NCI-H524 (cell line): ENCODE data around the gene USP12.

Source experiments
- DNase-seq, 2 experiments: peaks; one replicate each; lab custom pipeline; 2025; lab: John Stamatoyannopoulos, UW

The USP12 gene

DNA sequence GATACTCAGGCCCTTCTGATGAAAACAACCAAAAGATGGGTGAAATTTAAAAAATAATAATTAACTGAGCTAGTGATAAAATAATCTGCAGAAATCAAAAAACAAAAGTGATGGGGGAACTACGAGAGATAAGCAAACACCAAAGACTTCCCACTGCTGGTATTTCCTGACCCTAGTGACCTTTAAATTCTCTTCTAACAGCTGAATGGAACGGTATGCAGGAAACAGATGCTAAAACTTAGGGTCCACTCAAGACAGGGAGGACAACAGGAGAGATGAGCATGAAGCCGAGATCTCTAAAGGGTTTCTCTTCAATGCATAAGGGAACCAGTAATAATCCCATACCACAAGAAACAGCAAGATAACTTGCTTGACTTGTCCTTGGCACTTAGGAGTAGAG is 50.8 kb downstream of the USP12 start:
- DNase-seq: no peak

DNA sequence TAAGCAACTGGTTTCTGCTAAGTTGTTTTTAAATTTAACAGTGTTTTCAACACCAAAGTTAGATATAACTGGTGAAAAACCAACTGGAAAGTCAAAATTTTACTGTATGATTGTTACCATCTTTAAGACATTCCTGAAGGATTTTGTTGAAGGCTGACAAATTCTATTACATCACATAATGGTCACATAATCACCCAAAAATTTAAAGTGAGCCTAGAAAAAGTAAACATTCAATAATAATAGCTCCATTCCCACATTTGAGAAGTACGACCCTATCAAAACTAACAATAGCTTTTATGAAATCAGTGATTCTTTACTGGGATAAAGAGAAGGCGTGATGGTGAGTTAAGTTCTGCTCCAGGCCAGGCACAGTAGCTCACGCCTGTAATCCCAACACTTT is 51.6 kb downstream of the USP12 start:
- DNase-seq: no peak

DNA sequence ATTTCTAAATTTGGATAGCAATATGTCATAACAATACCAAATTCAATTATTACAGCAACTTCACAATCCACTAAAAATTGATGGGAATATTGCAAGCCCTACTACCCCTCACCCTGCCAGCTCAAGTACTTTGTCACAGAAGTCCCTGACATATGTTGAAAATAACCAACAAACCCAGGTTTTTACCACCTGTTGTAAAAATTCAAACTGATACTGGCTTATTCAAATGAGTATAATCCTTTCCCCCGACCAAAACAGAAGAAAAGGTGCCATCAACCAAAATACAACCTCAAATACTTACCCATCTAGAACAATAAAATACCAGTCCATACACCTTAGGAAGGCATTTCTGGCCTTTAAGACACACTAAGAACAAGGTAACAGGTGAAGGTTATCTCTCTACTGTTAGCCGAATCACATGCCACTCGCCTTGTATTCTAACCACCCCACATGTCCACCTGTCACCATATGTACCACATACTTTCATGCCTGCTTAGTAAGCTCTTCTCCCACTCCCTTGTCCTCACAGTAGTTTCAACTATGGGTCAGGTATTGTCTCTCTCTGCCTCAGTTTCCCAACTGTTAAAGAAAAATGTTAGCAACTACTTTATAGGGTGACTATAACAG is 53.1 kb downstream of the USP12 start:
- peak; percentile 68 to 89 for DNase-seq

DNA sequence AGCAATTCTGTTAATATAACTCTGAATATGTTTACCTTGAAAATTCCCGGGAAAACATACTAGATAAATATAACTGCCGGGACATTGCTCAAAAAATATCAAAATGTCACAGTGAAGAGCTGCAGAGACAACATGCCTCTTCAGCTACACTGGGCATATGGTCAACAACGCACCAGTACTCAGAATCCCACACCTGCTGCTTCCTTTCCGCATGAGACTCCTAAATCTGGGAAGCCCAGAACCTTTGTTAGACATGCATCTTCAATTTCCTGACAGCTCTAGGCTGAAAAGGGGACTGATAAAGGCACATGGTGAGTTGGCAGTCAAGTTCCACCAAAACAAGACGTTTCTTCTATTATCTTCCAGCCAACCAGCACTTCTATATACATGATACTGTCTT is 53.7 kb downstream of the USP12 start:
- DNase-seq: peak; percentile 93 to 97

DNA sequence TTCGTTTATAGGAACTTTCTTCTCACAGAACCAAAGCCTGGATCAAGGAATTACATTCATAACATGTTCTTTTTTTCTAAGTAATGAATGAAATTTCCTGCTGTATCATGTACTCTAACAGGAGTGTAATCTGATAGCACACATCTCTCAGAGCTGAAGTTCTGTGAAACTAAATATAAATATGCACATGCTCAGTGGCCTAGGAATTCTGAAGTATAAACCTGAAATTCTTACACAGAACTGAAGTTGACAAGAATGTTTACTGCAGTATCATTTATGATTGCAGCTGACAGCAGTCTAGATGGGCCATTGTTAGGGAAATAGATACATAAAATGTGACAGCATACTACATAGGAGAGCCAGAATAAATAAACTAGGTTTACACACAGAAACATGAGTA is 54.5 kb downstream of the USP12 start:
- DNase-seq: peak in 1 of 2 experiments; percentile 47

DNA sequence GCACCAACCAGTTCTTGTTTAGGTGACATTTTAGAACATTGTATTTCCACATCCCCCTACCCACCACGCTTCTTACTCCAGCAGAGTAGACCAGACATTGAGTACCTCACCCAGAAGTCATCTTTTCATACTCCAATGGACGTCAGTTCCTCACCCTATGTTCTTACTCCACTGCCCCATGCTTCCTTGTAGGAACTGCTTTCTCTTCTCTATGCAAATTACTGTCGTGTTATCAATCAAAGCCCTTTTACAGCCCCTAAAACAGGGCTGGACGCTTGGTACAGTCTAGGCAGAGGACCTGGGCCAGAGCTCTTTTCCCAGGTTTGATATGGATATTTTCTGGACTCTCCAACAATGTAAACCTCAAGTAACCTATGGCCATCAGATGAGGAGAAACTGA is 58.2 kb downstream of the USP12 start:
- no peak for DNase-seq

DNA sequence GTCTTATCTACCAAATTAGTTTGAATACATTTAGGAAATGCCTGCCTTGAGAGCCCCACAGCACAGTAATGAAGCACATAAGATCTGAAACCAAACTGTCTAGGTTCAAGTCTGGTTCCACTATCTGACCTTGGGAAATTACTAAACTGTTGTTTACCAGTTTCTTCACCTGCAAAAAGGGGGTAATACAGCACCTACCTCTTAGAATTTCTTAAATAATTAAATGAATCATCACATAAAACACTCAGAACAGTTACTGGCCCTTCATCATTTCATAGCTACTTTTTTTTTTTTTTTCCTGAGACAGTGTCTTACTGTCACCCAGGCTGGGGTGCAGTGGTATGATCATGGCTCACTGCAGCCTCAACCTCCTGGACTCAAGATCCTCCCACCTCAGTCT is 59.6 kb downstream of the USP12 start:
- DNase-seq: no peak

DNA sequence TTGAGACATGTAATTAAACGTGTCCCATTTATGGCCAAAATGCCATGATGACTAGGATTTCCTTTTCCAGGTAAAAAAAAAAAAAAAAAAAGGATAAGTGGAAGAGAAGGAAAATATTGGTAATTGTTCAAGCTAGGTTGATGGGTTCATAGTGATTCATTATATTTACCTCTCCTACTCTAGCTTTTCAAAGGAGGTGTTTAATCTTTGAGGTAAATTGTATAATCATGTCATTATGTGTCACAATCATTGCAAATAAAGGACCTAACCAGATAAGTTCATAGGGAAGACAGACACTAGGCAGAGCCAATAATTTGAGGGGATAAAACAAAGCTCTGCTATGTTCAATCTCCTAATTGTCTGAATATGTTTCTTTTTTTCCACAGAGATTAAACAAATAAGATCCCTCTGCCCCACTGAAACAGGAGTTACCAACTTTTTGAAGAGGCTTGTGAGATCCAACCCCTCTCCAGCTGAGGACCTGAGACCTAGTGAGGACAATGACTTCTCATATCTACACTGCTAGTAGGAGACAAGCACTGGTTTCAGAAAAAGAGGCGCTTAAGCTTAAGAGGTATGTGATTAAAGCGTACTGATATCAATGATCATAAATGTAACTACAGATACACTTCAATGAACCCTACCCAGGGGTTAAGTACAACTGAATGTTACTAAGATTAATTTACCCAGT is 61.4 kb downstream of the USP12 start:
- DNase-seq: no peak

DNA sequence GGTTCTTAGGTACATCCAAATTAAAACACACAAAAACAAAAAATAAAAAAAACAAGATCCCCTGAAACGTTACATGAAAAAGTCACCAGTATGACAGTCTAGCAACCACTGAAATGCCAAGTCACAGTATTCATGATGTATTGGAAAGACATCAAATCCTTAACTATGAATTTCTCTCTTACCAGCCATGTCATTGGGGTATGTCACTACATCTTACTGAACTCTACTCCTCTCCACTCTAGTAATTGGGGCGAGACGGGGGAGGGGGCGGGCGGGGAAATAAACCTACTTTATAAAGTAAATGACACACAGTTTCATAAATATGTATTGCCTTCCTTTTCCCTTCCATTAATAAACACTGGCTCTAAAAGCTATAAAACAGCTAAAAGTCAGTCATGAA is 65.5 kb downstream of the USP12 start:
- DNase-seq: no peak

DNA sequence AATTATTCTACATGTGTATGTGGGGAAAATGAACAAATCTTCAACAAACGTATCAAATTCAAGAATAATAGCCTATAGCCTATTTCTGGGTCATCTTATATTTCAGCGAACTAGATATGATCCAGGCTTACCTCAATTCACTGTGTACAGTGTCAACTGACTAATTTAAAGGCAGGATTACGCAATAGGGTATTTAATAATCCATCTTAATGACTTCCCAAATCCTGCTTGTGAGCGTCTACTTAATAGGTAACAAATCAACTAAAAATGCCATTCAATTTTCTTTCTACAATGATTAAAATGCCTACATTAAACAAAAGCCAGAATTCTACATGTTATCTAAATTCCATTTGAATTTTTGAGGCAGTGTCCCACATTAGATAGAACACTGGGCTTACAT is 67.0 kb downstream of the USP12 start:
- DNase-seq: no peak

DNA sequence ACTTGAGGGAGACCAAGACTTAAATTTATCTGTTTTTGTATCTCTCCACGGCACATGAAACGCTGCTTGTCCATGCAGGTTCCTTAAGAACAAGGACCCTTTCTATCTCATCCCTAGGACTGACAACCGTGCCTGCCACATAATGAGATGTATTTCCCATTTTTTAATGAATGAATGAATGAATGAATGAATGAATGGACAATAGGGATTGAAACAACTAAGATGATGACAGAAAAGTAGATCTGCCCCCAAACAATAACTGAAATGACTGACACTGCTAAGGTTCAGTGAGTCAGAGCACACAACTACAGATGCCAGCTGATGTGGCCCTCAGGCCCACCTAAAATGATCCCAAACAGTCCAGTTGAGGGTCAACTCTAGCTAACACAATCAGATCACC is 69.8 kb downstream of the USP12 start:
- no peak for DNase-seq

DNA sequence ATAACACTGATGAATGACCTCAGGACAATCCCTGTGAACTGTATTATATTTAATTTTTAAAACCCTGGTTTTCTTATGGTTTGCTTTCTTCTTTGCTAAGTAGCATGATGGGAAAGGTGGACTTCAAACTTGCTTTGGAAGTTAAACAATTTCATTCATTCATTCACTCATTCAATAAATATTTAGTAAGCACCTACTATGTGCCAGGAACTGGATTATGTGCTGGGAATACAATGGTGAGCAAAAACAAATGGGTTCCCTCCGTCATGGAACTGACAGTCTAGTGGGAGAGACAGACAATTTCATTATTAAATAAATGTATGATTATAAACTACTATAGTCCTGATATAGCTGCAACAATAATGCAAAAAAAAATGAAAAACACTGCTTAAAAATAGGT is 70.3 kb downstream of the USP12 start:
- no peak for DNase-seq

DNA sequence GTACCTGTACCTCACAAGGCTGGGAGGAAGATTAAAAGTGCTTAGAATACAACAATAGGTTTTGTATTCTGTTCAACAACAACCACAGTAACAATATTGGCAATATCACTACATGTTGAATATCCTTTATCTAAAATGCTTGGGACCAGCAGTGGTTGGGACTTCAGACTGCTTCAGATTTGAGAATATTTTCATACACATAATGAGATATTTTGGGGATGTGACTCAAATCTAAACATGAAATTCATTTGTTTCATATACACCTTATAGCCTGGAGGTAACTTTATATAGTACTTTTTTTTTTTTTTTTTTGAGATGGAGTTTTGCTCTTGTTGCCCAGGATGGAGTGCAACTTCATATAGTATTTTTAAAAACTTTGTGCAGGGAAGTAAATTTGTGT is 73.9 kb downstream of the USP12 start:
- DNase-seq: no peak

DNA sequence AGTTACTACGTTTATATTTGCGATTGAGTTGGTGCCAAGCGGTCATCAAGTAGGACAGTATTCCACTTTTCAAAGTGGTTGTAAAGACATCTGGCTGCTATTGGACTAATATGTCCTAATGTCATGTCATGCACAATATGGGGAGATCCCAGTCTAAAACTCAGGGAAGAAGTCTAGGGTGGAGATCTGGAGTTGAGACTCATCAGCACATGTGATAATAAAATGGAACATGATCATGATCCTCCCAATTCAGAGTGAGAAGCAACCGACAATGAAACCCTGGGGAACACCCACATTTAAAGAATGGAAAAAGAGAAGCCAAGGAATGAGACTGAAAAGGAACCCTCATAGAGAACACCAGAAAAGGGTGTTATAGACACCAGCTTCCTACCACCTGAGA is 80.2 kb downstream of the USP12 start:
- no peak for DNase-seq

DNA sequence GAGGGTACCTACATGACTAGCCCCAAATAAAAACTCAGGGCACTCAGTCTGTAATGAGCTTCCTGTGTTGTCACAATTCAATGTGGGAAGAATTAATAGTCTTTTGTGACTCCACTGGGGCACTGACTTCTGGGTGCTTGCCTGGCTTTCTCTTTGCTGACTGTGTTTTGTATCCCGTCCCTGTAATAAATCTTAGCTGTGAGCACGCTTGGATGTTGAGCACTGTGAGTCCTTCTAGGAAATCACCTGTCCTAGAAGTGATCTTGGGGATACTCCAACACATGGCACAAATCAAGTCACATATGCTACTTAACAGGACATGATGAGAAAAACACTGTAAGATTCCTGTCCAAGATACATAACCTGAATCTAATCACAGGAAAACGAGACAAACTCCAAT is 83.0 kb downstream of the USP12 start:
- no peak for DNase-seq

DNA sequence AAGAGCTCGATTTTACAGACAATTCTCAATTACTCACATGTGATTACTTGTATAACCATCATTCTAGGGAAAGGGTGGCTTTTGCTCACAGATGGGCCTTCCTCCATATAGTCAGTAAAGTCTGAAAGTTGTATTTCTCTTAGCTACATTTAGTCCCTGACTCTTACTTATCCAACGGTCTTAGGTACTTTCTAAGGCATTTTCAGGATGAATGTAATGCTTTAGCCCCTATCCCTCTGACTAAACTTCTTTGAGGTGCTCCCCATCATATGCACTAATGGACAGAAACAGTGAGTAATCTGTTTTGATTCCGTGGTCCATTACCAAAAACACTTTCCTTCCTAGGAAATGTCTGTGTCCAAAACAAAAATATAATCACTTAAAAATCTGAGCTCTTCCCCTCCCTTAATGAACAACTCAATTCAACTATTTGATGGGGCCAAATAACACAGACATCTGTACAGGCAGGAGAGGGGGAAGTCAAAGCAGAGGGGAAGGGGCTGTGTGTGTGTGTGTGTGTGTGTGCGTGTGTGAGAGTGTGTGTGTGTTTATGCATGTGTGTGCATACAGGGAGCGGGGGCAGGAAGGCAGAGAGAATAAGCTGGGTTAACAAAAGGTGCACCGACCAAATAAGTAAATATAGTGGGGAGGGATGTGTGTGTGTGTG is 84.9 kb downstream of the USP12 start:
- no peak for DNase-seq

DNA sequence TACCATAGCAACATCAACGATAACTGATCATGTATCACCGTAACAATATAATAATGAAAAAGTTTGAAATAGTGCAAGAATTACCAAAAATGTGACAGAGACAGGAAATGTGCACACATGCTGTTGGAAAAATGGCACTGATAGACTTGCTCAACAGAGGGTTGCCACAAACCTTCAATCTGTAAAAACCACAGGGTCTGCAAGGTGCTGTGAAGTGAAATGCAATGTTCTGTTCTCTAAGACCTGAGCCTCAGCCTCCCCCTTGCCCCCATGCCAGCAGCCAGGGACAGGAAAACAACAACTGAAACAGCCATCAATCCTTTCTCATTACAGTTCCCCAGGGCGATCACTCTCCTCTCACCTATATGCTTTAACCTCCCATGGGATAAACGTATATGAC is 88.4 kb downstream of the USP12 start:
- DNase-seq: no peak

DNA sequence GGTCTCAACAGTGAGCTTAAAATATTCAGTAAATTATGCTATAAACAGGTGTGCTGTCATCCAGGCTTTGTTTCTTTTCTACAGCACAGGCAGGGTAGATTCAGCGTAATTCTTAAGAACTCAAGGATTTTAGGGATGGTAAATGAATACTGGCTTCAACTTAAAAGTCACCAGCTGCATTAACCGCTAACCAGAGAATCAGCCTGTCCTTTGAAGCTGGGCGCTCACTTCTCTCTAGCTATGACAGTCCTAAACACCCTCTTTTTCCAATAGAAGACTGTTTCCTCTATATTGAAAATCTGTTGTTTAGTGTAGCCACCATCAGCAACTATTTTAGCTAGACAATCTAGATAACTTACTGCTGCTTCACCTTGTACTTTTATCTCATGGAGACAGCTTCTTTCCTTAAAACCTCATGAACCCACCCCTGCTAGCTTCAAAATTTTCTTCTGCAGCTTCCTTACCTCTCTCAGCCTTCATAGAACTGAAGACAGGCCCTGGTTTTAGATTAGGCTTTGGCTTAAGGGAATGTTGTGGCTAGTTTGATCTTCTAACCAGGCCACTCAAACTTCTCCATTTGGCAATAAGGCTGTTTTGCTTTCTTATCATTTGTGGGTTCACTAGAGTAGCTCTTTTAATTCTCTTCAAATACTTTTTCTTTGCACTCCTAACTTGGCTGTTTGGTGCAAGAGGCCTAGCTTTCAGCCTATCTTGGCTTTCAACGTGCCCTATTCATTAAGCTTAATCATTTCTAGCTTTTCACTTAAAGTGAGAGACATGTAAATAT is 89.5 kb downstream of the USP12 start:
- no peak for DNase-seq

DNA sequence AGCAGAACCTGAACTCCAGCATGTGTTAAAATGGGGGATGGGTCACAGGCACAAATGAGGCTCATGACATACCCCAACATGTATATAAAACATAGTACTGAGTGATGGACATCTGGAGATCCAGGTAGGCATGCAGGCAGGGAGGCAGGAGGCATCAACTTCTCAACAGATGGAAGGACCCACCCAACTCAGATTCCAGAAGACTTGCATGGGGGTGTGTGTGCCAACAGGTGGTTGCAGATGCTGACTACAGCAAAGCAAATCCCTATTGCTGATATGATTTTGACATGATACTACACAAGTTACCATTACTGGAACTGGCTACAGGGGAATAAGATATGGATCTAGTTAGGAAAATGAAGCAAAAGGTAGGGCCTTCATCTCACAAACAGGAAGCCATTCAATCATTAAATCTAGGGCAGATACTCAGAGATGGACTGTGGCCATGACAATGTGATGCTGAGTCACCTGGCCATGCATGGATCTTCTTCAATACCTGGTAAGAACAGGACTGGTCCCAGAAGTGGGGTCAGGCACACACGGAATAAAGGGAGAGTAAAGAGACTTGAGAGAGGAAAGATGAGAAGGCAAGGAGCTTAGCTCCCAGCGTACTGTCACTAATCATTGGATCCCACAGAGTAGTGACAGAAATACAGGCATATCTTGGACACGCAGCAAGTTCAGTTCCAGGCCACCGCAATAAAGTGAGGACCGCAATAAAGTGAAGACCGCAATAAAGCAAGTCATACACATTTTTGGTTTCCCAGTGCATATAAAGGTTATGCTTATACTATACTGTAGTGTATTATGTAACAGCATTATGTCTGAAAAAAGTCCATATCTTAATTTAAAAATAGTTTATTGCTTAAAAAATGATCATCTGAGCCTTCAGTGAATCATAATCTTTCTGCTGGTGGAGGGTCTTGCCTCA is 91.3 kb downstream of the USP12 start:
- DNase-seq: peak; percentile 34 to 58

DNA sequence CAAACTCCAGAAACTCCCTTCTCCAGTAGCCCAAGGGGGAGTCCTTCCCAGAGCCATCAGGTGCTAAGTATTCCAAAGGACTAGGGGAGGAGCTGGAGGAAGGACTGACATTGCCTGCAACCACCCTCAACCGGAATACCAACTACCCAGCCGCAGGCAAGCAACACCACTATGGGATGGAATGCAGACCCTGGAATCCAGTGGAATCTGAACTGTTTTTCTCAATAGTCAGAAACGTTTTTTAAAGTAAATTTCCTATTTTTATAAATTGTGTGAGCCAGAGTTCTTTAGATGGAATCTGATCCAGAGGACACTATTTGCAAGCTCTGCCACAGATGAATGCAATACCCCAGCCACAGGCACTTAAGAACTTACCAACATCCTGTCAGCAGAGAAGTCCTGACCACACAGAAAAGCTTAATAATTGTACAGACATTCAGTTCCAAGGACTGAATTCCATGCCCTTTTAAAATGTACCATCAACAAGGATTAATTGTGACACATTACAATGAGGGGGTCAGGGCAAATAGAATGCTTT is 92.1 kb downstream of the USP12 start:
- no peak for DNase-seq

DNA sequence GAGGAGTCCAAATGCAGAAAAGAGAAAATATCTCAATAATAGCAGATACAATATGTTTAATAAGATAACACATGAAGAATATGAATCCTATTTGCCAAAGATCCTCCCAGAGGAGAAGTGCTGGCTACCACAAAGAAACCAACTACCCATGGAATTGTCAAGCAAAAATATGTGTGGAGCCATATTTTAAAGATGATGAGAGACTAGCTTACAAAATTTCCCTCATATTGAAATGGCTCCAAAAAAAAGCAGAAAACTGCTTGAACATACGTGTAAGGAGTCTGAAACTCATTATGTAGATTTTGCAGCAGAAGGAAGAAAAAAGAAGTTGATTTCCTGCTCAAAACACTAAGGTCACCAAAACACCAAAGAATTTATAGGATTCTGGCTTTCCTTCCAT is 94.2 kb downstream of the USP12 start:
- no peak for DNase-seq
